HG03139 (cell line): ENCODE results near the gene NRG2.

Experiments used
- ATAC-seq: cut with Tn5 transposase; IDR thresholded peaks from one replicate; pipeline ENCODE4 v1.9.1; 2021; ENCODE audit not compliant: unreplicated experiment

Gene NRG2

DNA sequence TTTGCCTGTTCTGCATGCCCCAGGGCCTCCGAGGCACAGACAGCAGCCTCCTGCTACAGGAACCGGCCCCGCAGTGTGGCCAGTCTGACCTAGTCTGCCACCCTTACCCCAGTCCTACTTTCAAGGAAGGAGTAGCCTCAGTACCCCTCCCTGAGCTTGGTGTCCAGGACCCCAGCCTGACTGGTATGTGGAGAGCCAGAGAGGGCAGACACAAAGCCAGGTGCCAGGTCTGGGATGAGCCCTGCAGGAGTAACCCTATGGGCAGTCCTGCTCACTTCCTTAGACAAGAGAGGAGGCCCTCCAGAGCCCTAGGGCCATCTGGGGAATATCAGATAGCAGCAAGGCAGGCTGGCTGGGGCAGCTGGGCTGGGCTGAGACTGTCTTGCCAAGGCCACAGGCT, 67.8 kb downstream of the NRG2 start:
- ATAC-seq = no peak

GRCh38 chr5:139974661-139975060, 68.4 kb downstream of the NRG2 start:
- ATAC-seq = no peak

- ATAC-seq = no peak
Measured at GRCh38 chr5:139971202-139971725, 71.8 kb downstream of the NRG2 start.

GRCh38 chr5:139969318-139969717, 73.8 kb downstream of the NRG2 start:
- no peak for ATAC-seq

DNA sequence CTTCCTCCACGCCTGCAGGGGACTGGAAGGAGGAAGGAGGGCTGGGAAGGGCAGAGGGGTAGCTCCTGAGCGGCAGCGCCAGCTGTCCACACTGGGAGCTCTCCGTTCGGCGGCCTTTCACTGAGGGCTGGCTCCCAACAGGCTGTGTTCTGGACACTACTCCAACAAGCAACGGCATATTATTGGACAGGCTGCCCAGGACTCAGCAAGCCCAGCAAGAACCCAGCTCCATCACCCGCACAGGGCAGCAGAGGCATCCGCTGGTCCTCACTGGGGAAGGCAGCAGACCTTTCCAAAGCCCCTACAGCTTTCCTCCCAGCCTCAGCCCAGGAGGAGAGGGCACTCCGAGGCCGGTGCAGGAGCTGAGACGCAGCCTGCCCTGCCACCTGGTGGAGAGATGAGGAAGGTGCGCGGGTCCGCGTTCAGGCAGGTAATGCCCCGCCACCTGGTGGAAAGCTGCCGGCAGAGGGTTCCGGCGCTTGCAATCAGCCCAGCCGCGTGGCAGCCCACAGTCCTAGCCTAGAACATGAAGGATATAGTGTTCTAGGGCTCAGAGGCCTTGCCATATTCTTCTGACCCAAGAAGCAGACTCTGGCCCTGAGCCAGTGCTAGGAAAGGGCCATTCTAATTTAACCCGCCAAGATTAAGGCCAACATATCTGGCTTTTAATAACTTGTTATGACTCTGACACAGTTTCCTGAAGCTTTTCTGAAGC, 74.4 kb downstream of the NRG2 start:
- peak; percentile 91 for ATAC-seq

GRCh38 chr5:139967353-139967752, 75.7 kb downstream of the NRG2 start:
- ATAC-seq = no peak

GRCh38 chr5:139966856-139967255, 76.2 kb downstream of the NRG2 start:
- ATAC-seq = no peak

DNA sequence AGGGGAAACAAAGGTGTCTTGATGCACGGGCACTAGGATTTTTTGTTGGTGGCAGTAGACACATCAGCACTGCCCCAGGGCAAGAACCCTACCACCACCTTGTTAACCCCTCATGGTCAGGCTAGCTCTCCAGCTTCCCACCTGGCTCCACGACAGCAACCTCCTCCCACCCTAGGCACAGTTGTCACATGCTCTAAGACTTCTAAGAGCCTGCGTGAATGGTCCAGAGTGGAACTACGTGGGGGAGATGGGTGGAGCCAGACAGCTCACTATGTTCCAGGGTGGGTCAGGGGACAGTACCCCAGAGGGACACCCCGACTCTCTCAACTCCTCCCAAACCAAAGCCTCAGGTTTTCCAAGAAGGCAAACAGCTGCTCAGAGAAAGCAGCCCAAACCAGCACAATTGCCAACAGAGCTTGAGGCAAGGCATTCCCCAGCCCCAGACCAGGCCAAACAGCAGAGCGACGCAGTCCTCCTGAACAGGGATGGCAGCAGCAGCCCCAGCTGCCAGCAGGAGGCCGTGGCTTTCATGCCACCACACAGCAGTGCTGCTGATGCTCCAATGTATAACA, 78.0 kb downstream of the NRG2 start:
- ATAC-seq = no peak

GRCh38 chr5:139964266-139964993, 78.7 kb downstream of the NRG2 start:
- no peak for ATAC-seq

- no peak for ATAC-seq
Measured at GRCh38 chr5:139962445-139962844, 80.7 kb downstream of the NRG2 start.

GRCh38 chr5:139961435-139962157, 81.5 kb downstream of the NRG2 start:
- no peak for ATAC-seq

GRCh38 chr5:139960723-139961383, 82.2 kb downstream of the NRG2 start:
- ATAC-seq = peak; percentile 48

DNA sequence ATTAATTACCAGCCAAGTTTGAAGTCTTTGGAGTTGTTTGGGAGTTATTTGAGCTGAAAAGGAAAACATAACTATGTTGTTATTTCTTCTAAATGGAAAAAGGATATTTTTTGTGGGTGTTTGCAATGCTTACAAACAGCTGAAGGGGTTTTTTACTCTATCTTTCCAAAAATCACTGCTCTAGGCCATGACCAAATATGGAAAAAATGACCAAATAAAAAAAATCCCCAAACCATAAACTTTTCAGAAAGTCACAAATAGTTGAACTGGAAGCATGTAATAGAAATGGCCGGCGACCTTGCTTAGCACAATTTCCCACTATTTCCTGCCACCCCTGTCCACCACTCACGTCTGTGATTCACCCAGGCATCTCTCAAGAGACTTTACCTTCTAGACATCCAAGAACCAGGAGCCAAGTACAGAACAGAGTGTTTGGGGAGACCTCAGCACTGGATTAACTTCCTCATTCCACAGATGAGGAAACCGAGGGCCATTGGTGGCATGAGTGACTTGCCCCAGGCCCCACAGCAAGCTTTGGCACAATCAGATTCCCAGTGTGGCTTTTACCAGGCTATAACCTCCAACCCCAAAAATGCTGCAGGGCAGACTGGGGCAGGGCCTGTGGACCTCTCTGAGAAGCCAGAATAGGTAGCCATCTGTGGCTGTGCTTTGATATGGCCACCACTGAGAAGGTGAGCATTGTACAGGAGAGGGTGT, 84.5 kb downstream of the NRG2 start:
- no peak for ATAC-seq

DNA sequence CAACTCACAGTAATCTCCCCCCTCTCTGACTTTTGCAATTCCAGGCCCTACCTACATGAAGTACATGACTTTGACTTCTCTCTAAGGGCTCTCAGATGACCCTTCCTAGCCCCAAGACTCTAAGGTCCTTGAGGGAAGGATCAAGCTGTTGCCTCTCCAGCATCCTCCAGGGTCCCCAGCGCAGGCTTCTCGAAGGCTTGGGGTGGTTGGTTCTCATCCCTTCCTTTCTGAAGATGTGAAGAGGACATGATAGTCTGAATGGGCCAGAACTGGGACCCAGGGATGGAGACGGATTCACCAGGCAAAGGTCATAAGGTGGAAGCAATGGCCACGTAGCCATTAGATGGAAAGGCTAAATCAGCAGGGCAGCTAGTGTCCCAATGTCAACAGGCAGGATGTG, 86.8 kb downstream of the NRG2 start:
- ATAC-seq = no peak

- ATAC-seq = no peak
Measured at GRCh38 chr5:139955616-139956273, 87.4 kb downstream of the NRG2 start.

GRCh38 chr5:139955053-139955605, 88.0 kb downstream of the NRG2 start:
- ATAC-seq = no peak

GRCh38 chr5:139954462-139954861, 88.6 kb downstream of the NRG2 start:
- ATAC-seq = no peak

DNA sequence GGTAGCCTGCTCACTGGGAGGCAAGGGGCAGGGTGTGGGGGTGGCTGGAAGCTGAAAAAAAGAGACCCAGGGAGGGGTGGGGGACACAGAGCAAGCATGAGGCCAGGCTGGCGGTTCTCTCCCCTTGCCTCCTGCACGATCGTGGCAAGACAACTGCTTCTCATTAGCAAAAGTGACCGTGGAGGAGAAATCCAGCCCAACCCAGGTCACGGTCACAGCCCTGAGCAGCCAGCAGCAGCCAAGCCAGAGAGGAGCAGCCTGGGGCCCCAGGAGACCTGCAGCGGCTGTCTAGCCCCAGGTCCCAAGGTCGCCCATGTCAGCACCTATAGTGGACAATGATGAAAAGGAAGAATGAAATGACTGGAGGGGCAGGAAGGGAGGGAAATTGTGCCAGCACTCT, 89.1 kb downstream of the NRG2 start:
- no peak for ATAC-seq

DNA sequence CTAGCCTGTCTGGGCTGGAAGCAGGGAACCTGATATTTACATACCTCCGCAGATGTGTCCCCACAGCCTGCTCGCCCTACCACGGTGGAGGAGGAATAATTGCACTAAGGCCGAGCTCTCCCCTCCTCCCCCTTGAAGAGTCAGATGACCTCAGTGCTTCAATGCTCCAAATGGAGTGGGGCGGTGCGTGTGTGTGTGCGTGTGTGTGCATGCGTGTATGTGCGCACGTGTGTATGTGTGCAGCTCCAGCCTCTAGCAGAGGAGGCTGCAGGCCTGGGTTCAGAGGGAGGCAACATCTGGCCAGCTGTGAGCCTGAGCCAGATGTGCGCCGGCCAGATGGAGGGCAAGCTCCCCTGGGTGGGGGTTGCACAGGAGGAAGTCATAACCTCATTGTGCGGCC, 90.5 kb downstream of the NRG2 start:
- no peak for ATAC-seq
